PC-3 (cell line): ENCODE data around the gene LTBP1. TPM values are rescaled to one million over a fixed set of nuclear protein-coding genes. Genes with fewer than 3 reads are reported as not detected.
"Not testable (repeated sequence)": the region's sequence is repeated elsewhere in the genome, so short reads cannot be mapped to it uniquely, and the experiment has no call there.

ENCODE experiments used
- ATAC-seq: fragments of 200-7000 bp; cut with Tn5 transposase; 2 replicates; pipeline ENCODE4 v1.9.1; 2020; ENCODE audit warnings: mild to moderate bottlenecking, moderate library complexity
- BruUV-seq: library from RNA; stranded (reverse); fragments of 400-500 nt; replicated peaks from 2 replicates; lab custom pipeline; 2021; lab: Mats Ljungman, UMichigan
- CTCF ChIA-PET: fragments of 300-600 bp; sonication (Branson Sonifier 250); formaldehyde crosslinking; loops from one replicate; lab custom pipeline; 2022; ENCODE audit warnings: antibody characterized with exemption; lab: Charles Lee
- POLR2A ChIA-PET: fragments of 300-600 bp; sonication (Branson Sonifier 250); formaldehyde crosslinking; loops from one replicate; lab custom pipeline; 2022; ENCODE audit warnings: antibody characterized with exemption; ENCODE audit not compliant: unreplicated experiment; lab: Charles Lee
- DNase-seq: peaks from one replicate; pipeline ENCODE4 v3.0.0-alpha.2; 2015
- H2AFZ ChIP-seq: fragments of 300-600 bp; sonication (generic); 2 replicates; pipeline ENCODE4 v1.6.0; 2016; ENCODE audit warnings: antibody characterized with exemption, low read length
- H3F3A ChIP-seq: fragments of 300-600 bp; sonication (generic); one replicate; pipeline ENCODE4 v1.6.0; 2017; ENCODE audit warnings: antibody characterized with exemption, low read length, control low read depth, mild to moderate bottlenecking; ENCODE audit not compliant: unreplicated experiment
- H3K27ac ChIP-seq: fragments of 300-600 bp; sonication (generic); 2 replicates; pipeline ENCODE4 v1.5.1; 2016; ENCODE audit warnings: mild to moderate bottlenecking, low read length
- H3K27me3 ChIP-seq: fragments of 300-600 bp; sonication (generic); 2 replicates; pipeline ENCODE4 v1.6.1; 2016; ENCODE audit warnings: low read length, mixed read lengths
- H3K36me3 ChIP-seq: fragments of 300-600 bp; sonication (generic); 2 replicates; pipeline ENCODE4 v1.6.1; 2016; ENCODE audit warnings: low read depth, mixed run types, low read length, mixed read lengths
- H3K4me1 ChIP-seq: fragments of 300-600 bp; sonication (generic); 2 replicates; pipeline ENCODE4 v1.5.1; 2016; ENCODE audit warnings: low read length; ENCODE audit not compliant: insufficient read depth
- H3K4me2 ChIP-seq: fragments of 300-600 bp; sonication (generic); 2 replicates; pipeline ENCODE4 v1.6.0; 2016; ENCODE audit warnings: low read length
- H3K4me3 ChIP-seq: fragments of 300-600 bp; sonication (generic); 2 replicates; pipeline ENCODE4 v1.5.1; 2016; ENCODE audit warnings: mild to moderate bottlenecking, low read length, mixed read lengths
- H3K79me2 ChIP-seq: fragments of 300-600 bp; sonication (generic); 2 replicates; pipeline ENCODE4 v1.6.1; 2017; ENCODE audit warnings: low read length, mixed read lengths
- H3K9ac ChIP-seq: fragments of 300-600 bp; sonication (generic); 2 replicates; pipeline ENCODE4 v1.6.0; 2016; ENCODE audit warnings: mild to moderate bottlenecking, low read length
- H3K9me2 ChIP-seq: fragments of 300-600 bp; sonication (generic); replicated peaks from 2 replicates; pipeline ENCODE4 v1.6.1; 2016; ENCODE audit warnings: mixed run types, low read length, mixed read lengths
- H3K9me3 ChIP-seq: fragments of 300-600 bp; sonication (generic); 2 replicates; pipeline ENCODE4 v1.6.1; 2016; ENCODE audit warnings: low read length, mixed read lengths
- H4K20me1 ChIP-seq: fragments of 300-600 bp; sonication (generic); 2 replicates; pipeline ENCODE4 v1.6.1; 2016; ENCODE audit warnings: low read length, mixed read lengths
- CTCF ChIP-seq: fragments of 300-600 bp; sonication (generic); conservative IDR thresholded peaks from 2 replicates; pipeline ENCODE4 v1.5.1; 2017; ENCODE audit warnings: antibody characterized with exemption, low read depth, mild to moderate bottlenecking, low read length
- EZH2 ChIP-seq: fragments of 300-600 bp; sonication (generic); IDR thresholded peaks from one replicate; pipeline ENCODE4 v1.6.1; 2017; ENCODE audit warnings: antibody characterized with exemption, mild to moderate bottlenecking, low read length; ENCODE audit not compliant: unreplicated experiment
- EZH2phosphoT487 ChIP-seq: fragments of 300-600 bp; sonication (generic); IDR thresholded peaks from 2 replicates; pipeline ENCODE4 v1.6.1; 2018; ENCODE audit warnings: mild to moderate bottlenecking, antibody characterized with exemption, low read length, borderline replicate concordance
- intact Hi-C: fragments of 100-400 bp; cut with micrococcal nuclease; formaldehyde crosslinking; loops from 2 replicates; pipeline ENCODE4 v1.9.0; 2023
- total RNA-seq: library from RNA; depleted of rRNA; stranded (reverse); fragments of >200 nt; gene quantifications from 2 replicates; pipeline ENCODE4 v1.2.3, GENCODE V29; 2014

LTBP1 gene
- total RNA-seq, 1 experiment from 2014 or later = 45.9 TPM

- CTCF ChIA-PET = no interaction called here
- DNase-seq (no peak), ATAC-seq (no peak)
- intact Hi-C loops = no loop called here
- Histone ChIP-seq H3K9ac (no peak overlapping the region), H3K36me3 (no peaks in the 10 kb centered on the region), H3K4me2 (no peak overlapping the region), H2AFZ (no peak overlapping the region), H3K79me2 (no peaks in the 10 kb centered on the region), H3F3A (no peaks in the 10 kb centered on the region), H3K9me3 (no peaks in the 10 kb centered on the region), H4K20me1 (no peaks in the 10 kb centered on the region), H3K9me2 (no peaks in the 10 kb centered on the region), H3K27me3 (no peaks in the 10 kb centered on the region), H3K4me1 (no peaks in the 10 kb centered on the region), H3K27ac (no peak overlapping the region), H3K4me3 (no peak overlapping the region)
- TF ChIP-seq EZH2 (no peak), CTCF (no peak)
- BruUV-seq = no TSS peak
- POLR2A ChIA-PET = no interaction called here
Observed at GRCh38 chr2:32969444-32970162, 22.9 kb downstream of the LTBP1 start.

- H3K9me2 ChIP-seq, H3K27ac ChIP-seq, H3K27me3 ChIP-seq, H3K36me3 ChIP-seq, H3K4me3 ChIP-seq, CTCF ChIA-PET, H3K4me2 ChIP-seq, H2AFZ ChIP-seq, BruUV-seq, H3K79me2 ChIP-seq, DNase-seq, POLR2A ChIA-PET, H4K20me1 ChIP-seq, H3F3A ChIP-seq, intact Hi-C loops, H3K9ac ChIP-seq, ATAC-seq, H3K9me3 ChIP-seq: not testable (repeated sequence)
- H3K4me1 ChIP-seq = peaks cover 15% of the 10 kb centered on the region
Observed at GRCh38 chr2:32973772-32974171, 27.0 kb downstream of the LTBP1 start.

DNA sequence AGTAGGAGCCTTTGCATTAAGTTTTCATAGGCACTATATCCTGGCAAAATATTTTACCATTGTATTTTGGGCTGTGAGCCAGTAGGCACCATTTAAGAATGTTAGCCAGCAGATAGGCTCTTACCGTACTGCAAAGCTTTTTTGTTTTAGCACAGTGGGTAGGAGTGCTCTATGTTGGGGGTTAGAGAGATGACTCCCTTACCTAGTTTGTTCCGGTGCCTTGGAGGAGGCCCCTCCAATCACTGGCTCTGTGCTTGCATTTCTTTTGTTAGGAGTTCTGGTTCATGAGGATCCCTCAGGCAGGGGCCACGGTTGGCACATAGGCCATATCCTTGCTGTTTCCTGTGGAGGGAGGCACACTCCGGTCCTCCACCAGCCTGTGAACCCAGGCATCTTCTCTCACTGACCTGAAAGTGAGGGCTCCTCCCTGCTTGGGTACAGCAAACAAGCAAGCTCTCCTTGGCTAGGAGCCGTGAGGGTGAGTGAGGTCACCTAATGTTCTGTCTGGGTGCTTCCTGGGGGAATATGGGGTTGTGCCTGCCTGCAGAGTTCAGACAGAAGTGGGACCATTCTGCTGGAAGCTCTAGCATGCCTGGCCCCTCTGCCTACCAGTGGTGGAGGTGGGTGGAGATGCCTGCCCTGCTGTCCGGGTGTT lies 29.8 kb downstream of the LTBP1 start:
- Histone ChIP-seq H3K4me2 (peak overlapping the region; percentile 56), H3K4me1 (peaks cover 15% of the 10 kb centered on the region), H3K9me2 (no peaks in the 10 kb centered on the region), H3K9me3 (no peaks in the 10 kb centered on the region), H2AFZ (peak overlapping the region; percentile 28; the same call in 1 of the 2 replicates), H4K20me1 (no peaks in the 10 kb centered on the region), H3K4me3 (no peak overlapping the region), H3K27ac (peak overlapping the region; percentile 7; the same call in 1 of the 2 replicates), H3K9ac (no peak overlapping the region), H3F3A (no peaks in the 10 kb centered on the region), H3K36me3 (no peaks in the 10 kb centered on the region), H3K27me3 (no peaks in the 10 kb centered on the region), H3K79me2 (no peaks in the 10 kb centered on the region)
- no TSS peak for BruUV-seq
- peak; percentile 23 for ATAC-seq
- ChIA-PET CTCF (no interaction called here), POLR2A (no interaction called here)
- intact Hi-C loops = loop anchor here (5.0 kb wide), 1 partner anchor 36 kb away; no protein-coding TSS in a partner anchor
- DNase-seq = no peak
- TF ChIP-seq CTCF = no peak
- no peak for TF ChIP-seq EZH2phosphoT487
- TF ChIP-seq EZH2 = no peak
